Heart left ventricle (tissue), 16 donors: ENCODE data around the gene CDH12. TPM values are rescaled to one million over a fixed set of nuclear protein-coding genes. Genes with fewer than 3 reads are reported as not detected.

Experiments
- ATAC-seq, 4 donors: fragments of 200-7000 bp; cut with Tn5 transposase; one replicate each; pipeline ENCODE4 v1.9.1; 2020 to 2022; ENCODE audit warnings: moderate library complexity in 4 of 4, mild to moderate bottlenecking in 3 of 4, moderate number of reproducible peaks in 1 of 4
- DNase-seq, 5 donors: peaks; one replicate each; pipeline ENCODE4 v3.0.0-alpha.2; 2020
- H3K27ac ChIP-seq, 12 donors: fragments of 200-600 bp; sonication (generic) in 4 of 12; one replicate each; pipeline versions ENCODE4 v1.5.0 to v1.8.0; 2016 to 2022; ENCODE audit warnings: mild to moderate bottlenecking in 2 of 12
- H3K27me3 ChIP-seq, 9 donors: fragments of 200-600 bp; sonication (generic) in 2 of 9; one replicate each; pipeline versions ENCODE4 v1.5.1 to v1.8.0; 2016 to 2022; ENCODE audit warnings: mild to moderate bottlenecking in 3 of 9
- H3K36me3 ChIP-seq, 9 donors: fragments of 200-600 bp; sonication (generic) in 2 of 9; one replicate each; pipeline versions ENCODE4 v1.5.0 to v1.8.0; 2018 to 2022; ENCODE audit warnings: mild to moderate bottlenecking in 2 of 9
- H3K4me1 ChIP-seq, 12 donors: fragments of 200-600 bp; sonication (generic) in 4 of 12; one replicate each; pipeline versions ENCODE4 v1.5.0 to v1.8.0; 2016 to 2022; ENCODE audit warnings: mild to moderate bottlenecking in 3 of 12
- H3K4me3 ChIP-seq, 12 donors: fragments of 200-600 bp; sonication (generic) in 4 of 12; one replicate each; pipeline versions ENCODE4 v1.5.0 to v1.8.0; 2017 to 2022; ENCODE audit warnings: mild to moderate bottlenecking in 9 of 12, moderate library complexity in 4 of 12
- H3K9me3 ChIP-seq, 12 donors: fragments of 200-600 bp; sonication (generic) in 4 of 12; one replicate each; pipeline versions ENCODE4 v1.5.0 to v1.8.0; 2016 to 2022; ENCODE audit warnings: mild to moderate bottlenecking in 1 of 12
- CTCF ChIP-seq, 12 donors: fragments of 200-600 bp; sonication (generic) in 4 of 12; IDR thresholded peaks; one replicate each; pipeline versions ENCODE4 v1.5.0 to v1.8.0; 2018 to 2022; ENCODE audit warnings: antibody characterized with exemption in 12 of 12, mild to moderate bottlenecking in 5 of 12
- POLR2A ChIP-seq, 2 donors: fragments of 450-650 bp; IDR thresholded peaks; one replicate each; pipeline ENCODE4 v1.6.1; 2017; ENCODE audit warnings: antibody characterized with exemption in 2 of 2, mild to moderate bottlenecking in 2 of 2, moderate library complexity in 2 of 2
- WGBS, 4 donors: extraction: QIAGEN DNeasy Blood & Tissue Kit in 2 of 4; methylation state at CpG; one replicate each; pipeline versions ENCODE4 v1.1.5 to v1.1.7; 2013 to 2018; 5-methylcytosine and 5-hydroxymethylcytosine counted together
- intact Hi-C, 10 donors: fragments of 100-400 bp; cut with DNase I; formaldehyde crosslinking; loops; one replicate each; pipeline versions ENCODE4 v1.11.1 to v1.14.2; 2022
- polyA plus RNA-seq, 2 donors: library from polyadenylated mRNA; stranded (reverse); fragments of 200-250 nt; gene quantifications; one replicate each; pipeline ENCODE4 v1.2.3, GENCODE V29; 2013
- total RNA-seq, 9 donors: library from RNA; depleted of rRNA in 2 of 9; stranded (reverse); fragments of >200 nt in 2 of 9; fragmentation: NEBNext Ultra II Directional in 3 of 9; extraction: Animal tissue kit (Norgen Biotek cat#: 25700) in 3 of 9; gene quantifications; one replicate each; pipeline versions ENCODE4 v1.1.0 to v1.2.4, GENCODE V29; 2016 to 2023
- donor health status: ischemic (EF 13 %, LVEDD 7.1; RV severe dilation, severe dysfunction).
- donor health status: healthy with polysubstance abuse.
- donor health status: DM: no; HTN: yes; CAD: no.
- donor health status: DM: no; HTN: no; CAD: no.
- donor health status: ischemic (EF 25% LVEDD 6.9; RV normal size, moderate dysfunction).
- donor health status: ischemic (EF 25% LVEDD 5.7; RV mildly dilated, moderate dysfunction).
- donor health status: healthy.
- donor health status: DM: yes; HTN: yes; CAD: no.
- donor health status: ischemic (EF 35%, LVEDD 5.7; RV mildly dilated, moderate dysfunction).
- donor health status: nonischemic (EF 11% LVEDD 7.7; RV severe dilation, severe dysfunction).
- donor health status: DM: yes; HTN: yes; CAD: no.
- donor health status: PGD.
- donor health status: ischemic (EF 29% LVEDD 5.4; RV normal size, mild dysfunction).
- donor health status: nonischemic (EF 23%, LVEDD 6.1; RV moderate dilation, normal function).

The CDH12 gene
- total and polyA plus RNA-seq, 11 donors: 0.11 TPM; not detected in 10

DNA sequence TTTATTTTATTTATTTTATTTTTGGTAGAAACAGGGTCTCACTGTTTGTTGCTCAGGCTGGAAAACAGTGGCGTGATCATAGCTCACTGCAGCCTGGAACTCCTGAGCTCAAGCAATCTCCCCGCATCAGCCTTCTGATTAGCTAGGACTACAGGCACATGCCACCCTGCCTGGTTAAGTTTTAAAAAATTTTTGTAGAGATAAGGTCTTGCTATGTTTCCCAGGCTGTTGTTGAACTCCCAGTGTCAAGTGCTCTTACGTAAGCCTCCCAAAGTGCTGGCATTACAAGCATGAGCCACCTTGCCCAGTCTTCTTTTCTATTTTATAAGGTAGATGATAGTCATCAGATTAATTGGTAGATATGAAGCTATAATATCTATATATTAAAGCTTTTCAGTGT, 382.7 kb downstream of the CDH12 start:
- no peak for ATAC-seq
- no peak overlapping the region for H3K4me3 ChIP-seq
- no peak overlapping the region for H3K27ac ChIP-seq
- H3K4me1 ChIP-seq: no peaks in the 10 kb centered on the region
- WGBS, 4 donors: 75 to 85% (median 79%) methylated on average over 3 of the region's 3 CpGs
- H3K27me3 ChIP-seq: peaks cover 0 to 2% (median 0%) of the 10 kb centered on the region in 9 donors
- intact Hi-C loops: no loop called here
- DNase-seq: no peak
- H3K36me3 ChIP-seq: no peaks in the 10 kb centered on the region
- H3K9me3 ChIP-seq: no peaks in the 10 kb centered on the region
- no peak for TF ChIP-seq CTCF (IDR thresholded peaks at IDR 0.05)
- TF ChIP-seq POLR2A (IDR thresholded peaks at IDR 0.05): no peak

DNA sequence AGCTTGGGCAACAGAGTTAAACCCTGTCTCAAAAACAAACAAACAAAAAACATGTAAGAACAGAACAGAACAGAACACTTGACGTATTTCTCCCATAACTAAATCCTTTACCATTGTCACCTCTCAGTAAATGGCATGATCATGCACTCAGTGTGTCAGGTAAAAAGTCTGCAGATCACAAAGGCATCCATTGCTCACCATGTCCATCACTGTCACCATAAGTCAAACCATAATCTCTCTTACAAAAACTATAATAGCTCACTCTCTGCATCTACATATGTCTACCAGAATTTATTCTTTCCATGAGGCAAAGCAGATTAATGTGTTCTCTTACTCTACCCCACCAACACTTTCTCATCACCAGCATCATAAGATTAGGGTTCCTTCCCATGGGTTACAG, 387.5 kb downstream of the CDH12 start:
- no peak for ATAC-seq
- 72 to 86% (median 82%) methylated on average over 1 of the region's 1 CpG for WGBS, 4 donors
- Histone ChIP-seq H3K4me1 (no peaks in the 10 kb centered on the region), H3K27me3 (peaks cover 0 to 2% (median 0%) of the 10 kb centered on the region in 9 donors), H3K27ac (no peak overlapping the region), H3K36me3 (no peaks in the 10 kb centered on the region), H3K4me3 (no peak overlapping the region), H3K9me3 (no peaks in the 10 kb centered on the region)
- intact Hi-C loops: no loop called here
- no peak for TF ChIP-seq POLR2A (IDR thresholded peaks at IDR 0.05)
- no peak for TF ChIP-seq CTCF (IDR thresholded peaks at IDR 0.05)
- no peak for DNase-seq

DNA sequence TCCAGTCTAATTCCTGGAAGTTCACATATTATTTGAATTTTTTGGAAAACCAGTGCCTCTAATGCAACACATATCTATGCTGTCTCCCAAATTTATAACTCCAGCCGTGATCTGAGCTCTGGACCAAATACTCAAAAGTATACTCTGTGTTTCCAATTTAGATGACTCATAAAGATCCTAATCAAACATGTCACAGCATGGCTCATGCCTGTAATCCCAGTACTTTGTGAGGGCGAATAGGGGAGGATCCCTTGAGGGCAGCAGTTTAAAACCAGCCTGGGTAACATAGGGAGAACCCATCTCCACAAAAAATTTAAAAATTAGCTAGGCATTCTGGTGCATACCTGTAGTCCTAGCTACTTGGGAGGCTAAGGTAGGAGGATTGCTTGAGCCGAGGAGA, 388.0 kb downstream of the CDH12 start:
- Histone ChIP-seq H3K36me3 (no peaks in the 10 kb centered on the region), H3K9me3 (no peaks in the 10 kb centered on the region), H3K4me1 (no peaks in the 10 kb centered on the region), H3K27ac (no peak overlapping the region), H3K4me3 (no peak overlapping the region), H3K27me3 (peaks cover 0 to 2% (median 0%) of the 10 kb centered on the region in 9 donors)
- no peak for TF ChIP-seq POLR2A (IDR thresholded peaks at IDR 0.05)
- TF ChIP-seq CTCF (IDR thresholded peaks at IDR 0.05): no peak
- no peak for DNase-seq
- no peak for ATAC-seq
- 69 to 87% (median 84%) methylated on average over 3 of the region's 3 CpGs for WGBS, 4 donors
- intact Hi-C loops: no loop called here

DNA sequence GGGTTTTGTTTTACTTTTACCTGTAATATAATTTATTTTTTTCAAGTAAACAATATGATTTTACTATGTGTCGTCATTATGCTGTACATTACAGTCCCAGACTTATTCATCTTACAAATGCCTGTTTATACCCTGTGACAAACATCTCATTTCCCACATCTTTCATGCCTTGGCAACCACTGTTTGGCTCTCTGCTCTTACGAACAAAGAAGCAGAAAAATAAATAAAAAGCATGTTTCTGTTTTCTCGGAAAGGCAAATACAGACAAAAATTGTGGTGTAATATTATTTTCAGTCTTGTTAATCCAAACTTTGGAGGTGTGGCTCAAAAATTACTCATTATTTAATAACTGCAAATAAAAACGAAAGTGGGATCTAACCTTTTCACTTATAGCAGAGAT, 393.0 kb downstream of the CDH12 start:
- no peaks in the 10 kb centered on the region for H3K36me3 ChIP-seq
- no peaks in the 10 kb centered on the region for H3K4me1 ChIP-seq
- no peak overlapping the region for H3K4me3 ChIP-seq
- H3K27me3 ChIP-seq: no peaks in the 10 kb centered on the region
- DNase-seq (no peak), ATAC-seq (no peak)
- intact Hi-C loops: no loop called here
- H3K27ac ChIP-seq: no peak overlapping the region
- H3K9me3 ChIP-seq: no peaks in the 10 kb centered on the region
- TF ChIP-seq POLR2A (IDR thresholded peaks at IDR 0.05) (no peak), CTCF (IDR thresholded peaks at IDR 0.05) (no peak)
- 80 to 83% (median 82%) methylated on average over 4 of the region's 4 CpGs for WGBS, 4 donors
